Measurements from ENCODE around the gene POU2F3. TPM values are rescaled to one million over a fixed set of nuclear protein-coding genes. Genes with fewer than 3 reads are reported as not detected.

The POU2F3 gene
- total and polyA plus RNA-seq, 9 donors: 0.10 to 3.1 (median 0.55) TPM

Other genes starting within 250 kb of the POU2F3 start
- 0.40 TPM for gene TRIM29, start 102.0 kb upstream of the POU2F3 start, total RNA-seq
- 10 to 100 TPM in 1 of 8 donors, 1 to 10 TPM in 2, under 1 TPM in 5; 0.30 to 44.3 (median 0.61) TPM for gene TRIM29, start 102.0 kb upstream of the POU2F3 start, polyA plus RNA-seq (ENCODE audit: insufficient read depth in 1 of 8, insufficient read length in 8 of 8, low replicate concordance in 1 of 8)
- 44.2 TPM for gene OAF, start 29.1 kb upstream of the POU2F3 start, total RNA-seq
- 10 to 100 TPM; 41.5 to 93.6 (median 61.6) TPM for gene OAF, start 29.1 kb upstream of the POU2F3 start, polyA plus RNA-seq (ENCODE audit: insufficient read depth in 1 of 8, insufficient read length in 8 of 8, low replicate concordance in 1 of 8)
- 6.6 TPM for gene TLCD5, start 85.2 kb downstream of the POU2F3 start, total RNA-seq
- 1 to 10 TPM; 6.0 to 9.1 (median 8.1) TPM for gene TLCD5, start 85.2 kb downstream of the POU2F3 start, polyA plus RNA-seq (ENCODE audit: insufficient read depth in 1 of 8, insufficient read length in 8 of 8, low replicate concordance in 1 of 8)
- 41.8 TPM for gene ARHGEF12, start 96.3 kb downstream of the POU2F3 start, total RNA-seq
- gene ARHGEF12, start 96.3 kb downstream of the POU2F3 start, polyA plus RNA-seq (ENCODE audit: insufficient read depth in 1 of 8, insufficient read length in 8 of 8, low replicate concordance in 1 of 8): 10 to 100 TPM; 26.5 to 53.6 (median 36.4) TPM